Measurements from ENCODE around the gene IQGAP3.

- TF ChIP-seq, protein P1, sequence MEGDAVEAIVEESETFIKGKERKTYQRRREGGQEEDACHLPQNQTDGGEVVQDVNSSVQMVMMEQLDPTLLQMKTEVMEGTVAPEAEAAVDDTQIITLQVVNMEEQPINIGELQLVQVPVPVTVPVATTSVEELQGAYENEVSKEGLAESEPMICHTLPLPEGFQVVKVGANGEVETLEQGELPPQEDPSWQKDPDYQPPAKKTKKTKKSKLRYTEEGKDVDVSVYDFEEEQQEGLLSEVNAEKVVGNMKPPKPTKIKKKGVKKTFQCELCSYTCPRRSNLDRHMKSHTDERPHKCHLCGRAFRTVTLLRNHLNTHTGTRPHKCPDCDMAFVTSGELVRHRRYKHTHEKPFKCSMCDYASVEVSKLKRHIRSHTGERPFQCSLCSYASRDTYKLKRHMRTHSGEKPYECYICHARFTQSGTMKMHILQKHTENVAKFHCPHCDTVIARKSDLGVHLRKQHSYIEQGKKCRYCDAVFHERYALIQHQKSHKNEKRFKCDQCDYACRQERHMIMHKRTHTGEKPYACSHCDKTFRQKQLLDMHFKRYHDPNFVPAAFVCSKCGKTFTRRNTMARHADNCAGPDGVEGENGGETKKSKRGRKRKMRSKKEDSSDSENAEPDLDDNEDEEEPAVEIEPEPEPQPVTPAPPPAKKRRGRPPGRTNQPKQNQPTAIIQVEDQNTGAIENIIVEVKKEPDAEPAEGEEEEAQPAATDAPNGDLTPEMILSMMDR (IDR thresholded peaks at IDR 0.05): no peak
- no peak for TF ChIP-seq POLR2A (IDR thresholded peaks at IDR 0.05)
These were observed 69.9 kb downstream of the IQGAP3 start for GRCh38 chr1:156502391-156502893.

Data from ovary (tissue), 3 donors.